DOHH2 (cell line): Measurements from ENCODE around the gene PAF1.

Experiments used
- H3F3A ChIP-seq: fragments of 200-600 bp; sonication (generic), shearing (Covaris generic); 2 replicates; pipeline ENCODE4 v1.6.0; 2016; ENCODE audit warnings: antibody characterized with exemption, mild to moderate bottlenecking; ENCODE audit not compliant: control insufficient read depth, insufficient read depth
- H3K27ac ChIP-seq: fragments of 200-600 bp; sonication (generic); 2 replicates; pipeline ENCODE4 v1.5.1; 2014; ENCODE audit warnings: low read depth, mild to moderate bottlenecking, low read length, moderate library complexity
- H3K27me3 ChIP-seq: fragments of 200-600 bp; sonication (generic); 2 replicates; pipeline ENCODE4 v1.6.1; 2014; ENCODE audit warnings: mild to moderate bottlenecking, low read length, mixed read lengths; ENCODE audit not compliant: control insufficient read depth
- H3K36me3 ChIP-seq: fragments of 200-600 bp; sonication (generic); 2 replicates; pipeline ENCODE4 v1.6.1; 2014; ENCODE audit warnings: mild to moderate bottlenecking, low read length, moderate library complexity, mixed read lengths; ENCODE audit not compliant: control insufficient read depth
- H3K4me1 ChIP-seq: fragments of 200-600 bp; sonication (generic); 2 replicates; pipeline ENCODE4 v1.6.1; 2014; ENCODE audit warnings: mild to moderate bottlenecking, low read length, mixed read lengths; ENCODE audit not compliant: control insufficient read depth
- H3K4me2 ChIP-seq: fragments of 200-600 bp; sonication (generic); 2 replicates; pipeline ENCODE4 v1.6.0; 2014; ENCODE audit warnings: mild to moderate bottlenecking, low read length, moderate library complexity
- H3K4me3 ChIP-seq: fragments of 200-600 bp; sonication (generic); 2 replicates; pipeline ENCODE4 v1.5.1; 2014; ENCODE audit warnings: mild to moderate bottlenecking, low read length, mixed read lengths
- H3K79me2 ChIP-seq: fragments of 200-600 bp; sonication (generic); 2 replicates; pipeline ENCODE4 v1.6.1; 2014; ENCODE audit warnings: mild to moderate bottlenecking, low read length, mixed read lengths; ENCODE audit not compliant: control insufficient read depth
- H3K9me2 ChIP-seq: fragments of 200-600 bp; sonication (generic); replicated peaks from 2 replicates; pipeline ENCODE4 v1.6.1; 2014; ENCODE audit warnings: mild to moderate bottlenecking, low read length, mixed read lengths; ENCODE audit not compliant: control insufficient read depth
- H3K9me3 ChIP-seq: fragments of 200-600 bp; sonication (generic); 2 replicates; pipeline ENCODE4 v1.6.1; 2014; ENCODE audit warnings: antibody characterized with exemption, low read length, mixed read lengths; ENCODE audit not compliant: control insufficient read depth, insufficient read depth
- H4K20me1 ChIP-seq: fragments of 200-600 bp; sonication (generic); 2 replicates; pipeline ENCODE4 v1.6.0; 2014; ENCODE audit warnings: low read depth, mild to moderate bottlenecking, antibody characterized with exemption, low read length, moderate library complexity; ENCODE audit not compliant: control insufficient read depth, insufficient read depth
- CTCF ChIP-seq: fragments of 200-600 bp; sonication (generic); IDR thresholded peaks from one replicate; pipeline ENCODE4 v1.5.1; 2014; ENCODE audit warnings: antibody characterized with exemption, mild to moderate bottlenecking, low read depth, low read length; ENCODE audit not compliant: poor library complexity, severe bottlenecking
- EZH2phosphoT487 ChIP-seq: fragments of 200-600 bp; sonication (generic); IDR thresholded peaks from 2 replicates; pipeline ENCODE4 v1.6.1; 2017; ENCODE audit warnings: borderline replicate concordance, mild to moderate bottlenecking, antibody characterized with exemption, low read length, moderate library complexity, mixed read lengths

Gene PAF1

DNA sequence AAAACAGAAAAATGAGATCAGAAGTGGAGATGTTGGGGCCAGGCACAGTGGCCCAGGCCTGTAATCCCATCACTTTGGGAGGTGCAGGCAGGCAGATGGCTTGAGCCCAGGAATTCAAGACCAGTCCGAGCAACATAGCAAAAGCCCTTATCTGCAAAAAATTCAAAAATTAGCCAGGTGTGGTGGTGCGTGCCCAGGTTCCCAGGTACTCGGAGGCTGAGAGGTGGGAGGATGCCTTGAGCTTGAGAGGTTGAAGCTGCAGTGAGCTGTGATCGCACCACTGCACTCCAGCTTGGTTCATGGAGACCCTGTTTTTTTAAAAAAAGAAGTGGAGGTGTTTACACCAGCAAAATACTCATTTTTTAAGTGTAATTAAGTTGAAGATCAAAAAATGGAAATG, 9.2 kb upstream of the PAF1 start:
- Histone ChIP-seq H3K4me2 (peak overlapping the region; percentile 27; the same call in 1 of the 2 replicates), H3F3A (peaks cover 30% of the 10 kb centered on the region), H3K9me3 (no peaks in the 10 kb centered on the region), H3K27me3 (no peaks in the 10 kb centered on the region), H3K79me2 (peaks cover 15% of the 10 kb centered on the region), H3K4me1 (peaks cover 78% of the 10 kb centered on the region), H3K36me3 (peaks cover 14% of the 10 kb centered on the region; the same call in 1 of the 2 replicates), H3K27ac (peak overlapping the region; percentile 97), H4K20me1 (no peaks in the 10 kb centered on the region), H3K4me3 (no peak overlapping the region), H3K9me2 (no peaks in the 10 kb centered on the region)
- TF ChIP-seq EZH2phosphoT487 (no peak), CTCF (no peak)

DNA sequence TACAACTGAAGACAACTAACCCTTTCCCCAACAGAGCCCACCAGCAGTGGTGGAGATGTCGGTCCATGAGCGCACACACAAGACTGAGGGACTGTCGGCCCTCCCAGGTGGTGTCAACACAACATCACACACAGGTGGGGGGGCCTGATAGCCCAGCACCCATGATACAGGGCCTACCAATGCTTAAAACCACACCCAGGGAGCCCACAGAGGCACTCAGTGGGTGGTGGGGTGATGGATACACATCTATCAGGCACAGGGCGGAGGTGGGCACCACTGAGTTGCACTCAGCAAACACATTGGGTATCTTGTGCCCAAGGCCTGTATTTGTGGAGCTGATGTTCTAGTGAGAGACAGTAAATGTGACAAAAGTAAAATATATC, 8.8 kb upstream of the PAF1 start:
- TF ChIP-seq CTCF (no peak), EZH2phosphoT487 (no peak)
- Histone ChIP-seq H3K4me3 (no peak overlapping the region), H3F3A (peaks cover 26% of the 10 kb centered on the region), H3K27me3 (no peaks in the 10 kb centered on the region), H3K4me2 (0 out of 2 replicates have a peak overlapping the region, but pooled peaks have one; percentile 27), H3K27ac (peak overlapping the region; percentile 97), H3K79me2 (peaks cover 15% of the 10 kb centered on the region; the same call in 1 of the 2 replicates), H4K20me1 (no peaks in the 10 kb centered on the region), H3K4me1 (peaks cover 74% of the 10 kb centered on the region), H3K9me2 (no peaks in the 10 kb centered on the region), H3K36me3 (peaks cover 14% of the 10 kb centered on the region; the same call in 1 of the 2 replicates), H3K9me3 (no peaks in the 10 kb centered on the region)

DNA sequence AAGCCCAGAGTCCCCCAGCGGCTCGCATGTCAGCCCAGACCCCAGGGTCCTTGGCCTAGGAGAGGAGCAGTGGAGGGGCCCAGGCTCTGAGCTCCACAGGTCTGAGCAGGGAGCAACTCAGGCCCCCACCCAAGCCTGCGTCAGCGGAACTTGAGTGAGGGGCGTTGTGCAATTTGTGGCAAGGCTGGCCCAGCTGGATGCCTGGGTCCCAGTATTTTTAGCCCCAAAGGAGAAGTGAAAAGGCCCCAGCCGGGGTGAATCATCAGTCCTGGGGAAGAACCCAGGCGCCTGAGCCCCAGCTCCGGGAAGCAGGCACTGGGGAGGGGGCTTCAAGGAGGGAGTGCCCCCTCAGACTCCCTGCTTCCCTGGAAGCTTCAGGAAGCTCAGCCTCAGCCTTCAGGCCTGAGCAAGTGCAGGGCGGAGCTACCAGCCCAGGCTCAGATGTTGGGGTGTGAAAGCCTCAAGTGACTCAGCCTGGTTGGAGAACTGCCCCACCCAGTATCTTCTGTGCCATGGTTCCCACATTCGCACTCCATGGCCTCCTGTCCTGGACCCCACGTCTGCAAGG, 7.5 kb upstream of the PAF1 start:
- TF ChIP-seq CTCF = no peak
- Histone ChIP-seq H3K9me3 (no peaks in the 10 kb centered on the region), H3K9me2 (no peaks in the 10 kb centered on the region), H4K20me1 (no peaks in the 10 kb centered on the region), H3K79me2 (peaks cover 21% of the 10 kb centered on the region), H3K36me3 (peaks cover 22% of the 10 kb centered on the region), H3K4me2 (peak overlapping the region; percentile 62), H3K27ac (peak overlapping the region; percentile 77), H3K4me3 (peak overlapping the region; percentile 51), H3K27me3 (no peaks in the 10 kb centered on the region), H3K4me1 (peaks cover 61% of the 10 kb centered on the region), H3F3A (peaks cover 21% of the 10 kb centered on the region)
